ENCODE measurements around the gene UBAP1. TPM values are rescaled to one million over a fixed set of nuclear protein-coding genes. Genes with fewer than 3 reads are reported as not detected.
A peak's percentile ranks its signal among the peaks of the same experiment; 100 is the strongest.
"Not testable (repeated sequence)": the region's sequence is repeated elsewhere in the genome, so short reads cannot be mapped to it uniquely, and the experiment has no call there.

The UBAP1 gene
- 10 to 100 TPM; 36.7 to 46.1 (median 38.3) TPM for total RNA-seq

DNA sequence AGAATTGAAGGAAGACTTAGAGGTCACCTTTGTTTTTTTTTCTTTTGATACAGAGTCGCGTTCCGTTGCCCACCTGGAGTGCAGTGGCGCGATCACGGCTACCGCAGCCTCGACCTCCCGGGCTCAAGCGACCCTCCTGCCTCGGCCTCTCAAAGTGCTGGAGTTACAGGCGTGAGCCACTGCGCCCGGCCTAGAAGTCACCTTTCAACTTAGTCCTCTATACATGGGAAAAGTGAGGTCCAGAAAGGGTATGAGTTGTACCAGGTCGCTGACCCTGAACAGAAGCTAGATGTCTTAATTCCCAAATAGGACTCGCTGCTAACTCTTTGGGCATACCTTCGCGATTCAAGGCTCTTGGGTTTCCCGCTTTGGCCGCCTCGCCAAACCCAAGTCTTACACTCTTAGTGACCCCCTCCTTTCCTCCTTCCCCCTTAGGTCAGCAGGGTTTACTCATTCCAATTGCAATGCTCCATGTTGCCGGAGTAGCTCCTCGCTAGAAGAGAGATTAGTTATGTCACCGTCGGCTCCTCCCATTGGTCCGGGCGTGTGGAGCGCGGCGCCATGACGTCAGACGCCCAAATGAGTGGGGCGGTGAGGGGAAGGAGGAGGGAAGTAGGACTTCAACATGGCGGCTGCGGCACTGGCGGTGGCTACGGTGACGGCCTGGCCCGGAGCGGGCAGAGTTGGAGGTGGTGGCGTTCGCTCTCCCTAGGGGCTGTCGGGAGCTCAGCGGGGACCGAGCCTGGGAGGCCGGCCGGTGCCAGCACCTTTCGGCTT is at the start of gene UBAP1:
UBAP1 (plus strand) TSS at position 608 of the 777 bp plus-strand sequence. CDS start 41,872 bp downstream, outside the sequence.
- peak within 1 kb of the TSS; percentile 76 to 95 (median 90) for H3K4me3 ChIP-seq
- H3K27ac ChIP-seq = peak within 1 kb of the TSS; percentile 96 to 99 (median 97)
- peaks cover 0 to 29% (median 7%) of the 10 kb centered on the region in 4 donors for H3K4me1 ChIP-seq
- DNase-seq (ENCODE audit: low spot score in 2 of 2) = peak; percentile 94 to 97
- TF ChIP-seq, protein P1, sequence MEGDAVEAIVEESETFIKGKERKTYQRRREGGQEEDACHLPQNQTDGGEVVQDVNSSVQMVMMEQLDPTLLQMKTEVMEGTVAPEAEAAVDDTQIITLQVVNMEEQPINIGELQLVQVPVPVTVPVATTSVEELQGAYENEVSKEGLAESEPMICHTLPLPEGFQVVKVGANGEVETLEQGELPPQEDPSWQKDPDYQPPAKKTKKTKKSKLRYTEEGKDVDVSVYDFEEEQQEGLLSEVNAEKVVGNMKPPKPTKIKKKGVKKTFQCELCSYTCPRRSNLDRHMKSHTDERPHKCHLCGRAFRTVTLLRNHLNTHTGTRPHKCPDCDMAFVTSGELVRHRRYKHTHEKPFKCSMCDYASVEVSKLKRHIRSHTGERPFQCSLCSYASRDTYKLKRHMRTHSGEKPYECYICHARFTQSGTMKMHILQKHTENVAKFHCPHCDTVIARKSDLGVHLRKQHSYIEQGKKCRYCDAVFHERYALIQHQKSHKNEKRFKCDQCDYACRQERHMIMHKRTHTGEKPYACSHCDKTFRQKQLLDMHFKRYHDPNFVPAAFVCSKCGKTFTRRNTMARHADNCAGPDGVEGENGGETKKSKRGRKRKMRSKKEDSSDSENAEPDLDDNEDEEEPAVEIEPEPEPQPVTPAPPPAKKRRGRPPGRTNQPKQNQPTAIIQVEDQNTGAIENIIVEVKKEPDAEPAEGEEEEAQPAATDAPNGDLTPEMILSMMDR (IDR thresholded peaks at IDR 0.05) = peak in 2 of 5 experiments; percentile 49
- TF ChIP-seq POLR2A (IDR thresholded peaks at IDR 0.05) = peak; percentile 93 to 97
- peak; percentile 53 to 98 for TF ChIP-seq EP300 (IDR thresholded peaks at IDR 0.05)
- WGBS, 2 donors = 0 to 1% methylated on average over 43 to 48 of the region's 48 CpGs
- H3K27me3 ChIP-seq = no peaks in the 10 kb centered on the region
- H3K36me3 ChIP-seq = peaks cover 0 to under 1% (median 0%) of the 10 kb centered on the region in 3 donors
- H3K9me3 ChIP-seq = no peaks in the 10 kb centered on the region

DNA sequence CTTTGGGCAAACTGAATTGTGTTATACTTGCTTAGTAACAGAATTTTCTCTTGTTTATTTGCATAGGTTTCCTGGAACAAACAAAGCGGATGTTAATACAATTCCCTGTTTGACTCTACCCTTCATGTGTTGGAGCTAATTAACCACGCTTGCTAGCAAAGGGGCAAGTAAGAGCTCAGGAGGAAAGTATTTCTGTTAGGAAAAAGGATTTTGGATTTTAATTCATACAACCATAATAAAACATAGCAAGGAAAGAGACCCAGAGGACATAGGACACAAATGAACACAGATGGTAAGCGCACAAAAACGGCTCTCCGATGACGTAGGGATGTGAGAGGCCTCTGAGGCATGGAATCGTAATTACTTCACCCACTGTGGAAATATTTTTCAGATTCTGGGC is 47.3 kb upstream of the UBAP1 start:
- WGBS, 2 donors = 94% methylated on average over 7 of the region's 7 CpGs
- TF ChIP-seq, protein P1 (IDR thresholded peaks at IDR 0.05) = no peak
- TF ChIP-seq EP300 (IDR thresholded peaks at IDR 0.05) (no peak), POLR2A (IDR thresholded peaks at IDR 0.05) (no peak)

DNA sequence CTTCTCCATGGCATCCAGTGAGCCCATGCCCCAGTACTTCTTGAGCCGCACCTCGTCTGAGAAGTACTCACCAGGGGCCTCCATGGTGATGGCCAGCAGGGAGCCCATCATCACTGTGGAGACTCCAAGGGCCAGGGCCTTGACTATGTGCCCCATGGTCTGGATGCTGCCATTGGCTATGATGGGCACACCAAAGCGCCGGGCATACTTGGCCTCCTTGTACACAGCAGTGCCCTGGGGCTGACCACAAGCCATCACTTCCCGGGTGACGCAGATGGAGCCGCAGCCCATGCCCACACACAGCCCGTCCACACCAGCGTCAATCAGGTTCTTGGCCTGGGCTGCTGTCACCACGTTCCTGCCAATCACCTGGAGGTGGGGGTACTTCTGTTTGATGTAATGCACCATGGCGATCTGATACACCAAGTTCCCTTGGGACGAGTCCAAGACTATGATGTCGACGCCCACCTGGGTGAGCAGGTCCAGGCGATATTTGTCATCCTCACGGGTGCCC is 45.4 kb upstream of the UBAP1 start:
- H3K27ac ChIP-seq = no peak overlapping the region
- 96 to 98% methylated on average over 10 to 12 of the region's 16 CpGs for WGBS, 2 donors
- no peak overlapping the region for H3K4me3 ChIP-seq
- H3K27me3 ChIP-seq = no peaks in the 10 kb centered on the region
- no peaks in the 10 kb centered on the region for H3K4me1 ChIP-seq
- no peaks in the 10 kb centered on the region for H3K9me3 ChIP-seq
- no peak for DNase-seq (ENCODE audit: low spot score in 2 of 2)
- TF ChIP-seq EP300 (IDR thresholded peaks at IDR 0.05) (no peak), POLR2A (IDR thresholded peaks at IDR 0.05) (no peak)
- TF ChIP-seq, protein P1 (IDR thresholded peaks at IDR 0.05) = no peak
- H3K36me3 ChIP-seq = no peaks in the 10 kb centered on the region

More for the DNA sequence above, 47.3 kb upstream of the UBAP1 start:
- no peaks in the 10 kb centered on the region for H3K36me3 ChIP-seq
- no peak for DNase-seq (ENCODE audit: low spot score in 2 of 2)
- H3K4me1 ChIP-seq = peaks cover 0 to 9% (median 4%) of the 10 kb centered on the region in 4 donors
- no peaks in the 10 kb centered on the region for H3K27me3 ChIP-seq
- H3K27ac ChIP-seq = no peak overlapping the region
- H3K9me3 ChIP-seq = no peaks in the 10 kb centered on the region
- no peak overlapping the region for H3K4me3 ChIP-seq

DNA sequence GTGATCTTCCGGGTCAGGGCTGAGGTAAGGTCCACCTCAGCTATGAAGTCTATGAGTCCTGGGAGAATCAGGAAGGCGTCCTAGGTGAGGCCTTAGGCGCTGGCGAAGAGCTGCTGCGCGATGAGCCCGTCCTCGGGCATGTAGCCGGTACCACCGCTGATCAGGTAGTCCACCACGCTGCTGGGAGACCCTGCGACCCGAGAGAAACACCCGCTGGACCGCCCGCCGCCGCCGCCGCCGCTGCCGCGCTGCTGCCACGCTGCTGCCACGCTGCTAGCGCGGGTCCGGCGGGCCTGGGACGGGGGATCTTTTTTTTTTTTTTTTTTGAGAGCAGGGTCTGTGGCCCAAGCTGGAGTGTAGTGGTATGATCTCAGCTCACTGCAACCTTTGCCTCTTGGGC is 44.3 kb upstream of the UBAP1 start:
- TF ChIP-seq, protein P1 (IDR thresholded peaks at IDR 0.05) = no peak
- TF ChIP-seq POLR2A (IDR thresholded peaks at IDR 0.05) (no peak), EP300 (IDR thresholded peaks at IDR 0.05) (no peak)
- Histone ChIP-seq H3K4me1 (peaks cover 0 to 3% (median 1%) of the 10 kb centered on the region in 4 donors), H3K27me3 (no peaks in the 10 kb centered on the region), H3K4me3 (no peak overlapping the region), H3K36me3 (no peaks in the 10 kb centered on the region), H3K9me3 (no peaks in the 10 kb centered on the region), H3K27ac (no peak overlapping the region)
- no peak for DNase-seq (ENCODE audit: low spot score in 2 of 2)
- WGBS, 2 donors = 96% methylated on average over 24 to 29 of the region's 30 CpGs

DNA sequence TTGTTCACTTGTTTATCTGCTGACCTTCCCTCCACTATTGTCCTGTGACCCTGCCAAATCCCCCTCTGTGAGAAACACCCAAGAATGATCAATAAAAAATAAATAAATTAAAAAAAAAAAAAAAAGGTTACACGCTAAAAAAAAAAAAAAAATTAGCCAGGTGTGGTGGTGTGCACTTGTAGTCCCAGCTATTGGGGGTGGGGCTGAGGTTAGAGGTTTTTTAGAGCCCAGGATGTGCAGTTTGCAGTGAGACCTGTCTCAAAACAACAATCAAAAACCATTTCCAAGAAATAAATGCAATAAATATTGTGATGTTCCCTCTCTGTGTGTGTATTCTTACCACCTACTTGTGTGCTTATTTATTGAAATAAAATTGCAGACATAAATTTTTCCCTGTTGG is 40.2 kb upstream of the UBAP1 start:
- H3K9me3 ChIP-seq; H3K27me3 ChIP-seq; H3K4me3 ChIP-seq; H3K27ac ChIP-seq; DNase-seq (ENCODE audit: low spot score in 2 of 2); H3K36me3 ChIP-seq: not testable (repeated sequence)
- H3K4me1 ChIP-seq = peaks cover 0 to 14% (median 2%) of the 10 kb centered on the region in 4 donors
- 80 to 92% methylated on average over 1 of the region's 1 CpG for WGBS, 2 donors
